ENCODE measurements around the gene DDX41.

GRCh38 chr5:177530638-177531037 lies 13.9 kb upstream of the DDX41 start:
- no peak for TF ChIP-seq EZH2 (IDR thresholded peaks at IDR 0.05; ENCODE audit: borderline replicate concordance, insufficient read depth, low read depth, low read length, poor library complexity, severe bottlenecking)
- TF ChIP-seq, protein P1, sequence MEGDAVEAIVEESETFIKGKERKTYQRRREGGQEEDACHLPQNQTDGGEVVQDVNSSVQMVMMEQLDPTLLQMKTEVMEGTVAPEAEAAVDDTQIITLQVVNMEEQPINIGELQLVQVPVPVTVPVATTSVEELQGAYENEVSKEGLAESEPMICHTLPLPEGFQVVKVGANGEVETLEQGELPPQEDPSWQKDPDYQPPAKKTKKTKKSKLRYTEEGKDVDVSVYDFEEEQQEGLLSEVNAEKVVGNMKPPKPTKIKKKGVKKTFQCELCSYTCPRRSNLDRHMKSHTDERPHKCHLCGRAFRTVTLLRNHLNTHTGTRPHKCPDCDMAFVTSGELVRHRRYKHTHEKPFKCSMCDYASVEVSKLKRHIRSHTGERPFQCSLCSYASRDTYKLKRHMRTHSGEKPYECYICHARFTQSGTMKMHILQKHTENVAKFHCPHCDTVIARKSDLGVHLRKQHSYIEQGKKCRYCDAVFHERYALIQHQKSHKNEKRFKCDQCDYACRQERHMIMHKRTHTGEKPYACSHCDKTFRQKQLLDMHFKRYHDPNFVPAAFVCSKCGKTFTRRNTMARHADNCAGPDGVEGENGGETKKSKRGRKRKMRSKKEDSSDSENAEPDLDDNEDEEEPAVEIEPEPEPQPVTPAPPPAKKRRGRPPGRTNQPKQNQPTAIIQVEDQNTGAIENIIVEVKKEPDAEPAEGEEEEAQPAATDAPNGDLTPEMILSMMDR (IDR thresholded peaks at IDR 0.05), result no peak

Data from B cell (primary cell).